Measurements from ENCODE around the gene ANKS1B.

ANKS1B gene

DNA sequence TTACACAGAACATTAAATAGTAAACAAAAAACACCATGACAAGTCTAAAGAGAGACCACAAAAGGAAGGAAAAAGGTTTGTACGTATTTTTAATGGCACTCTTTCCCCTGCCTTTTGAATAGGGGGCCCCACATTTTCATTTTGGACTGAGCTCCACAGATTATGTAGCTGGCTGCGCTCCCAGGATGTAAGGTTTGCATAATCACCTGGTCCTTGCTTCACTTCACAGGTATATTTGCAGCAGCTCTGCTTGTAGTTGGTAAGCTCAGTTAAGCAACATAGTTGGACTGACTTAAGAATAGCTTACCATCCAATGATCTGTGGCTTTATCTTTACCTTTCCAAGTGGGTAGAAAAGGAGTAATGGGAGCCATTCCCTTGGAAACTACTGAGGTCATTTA, 885.0 kb downstream of the ANKS1B start:
- H3K27me3 ChIP-seq (ENCODE audit: insufficient read depth, low read length, poor library complexity, severe bottlenecking) = no peaks in the 10 kb centered on the region
- no peak overlapping the region for H2AFZ ChIP-seq (ENCODE audit: low read length)
- H3K4me3 ChIP-seq (ENCODE audit: low read length, poor library complexity, severe bottlenecking) = no peak overlapping the region
- H3K9me2 ChIP-seq (replicated peaks; ENCODE audit: low read depth, low read length) = no peaks in the 10 kb centered on the region
- no peak overlapping the region for H3K4me2 ChIP-seq (ENCODE audit: low read depth, low read length, poor library complexity, severe bottlenecking)
- no peaks in the 10 kb centered on the region for H3F3A ChIP-seq (ENCODE audit: low read depth)
- H3K79me2 ChIP-seq (ENCODE audit: insufficient read depth, low read length) = no peaks in the 10 kb centered on the region
- H3K9me3 ChIP-seq (ENCODE audit: insufficient read depth, low read depth, low read length) = no peaks in the 10 kb centered on the region
- TF ChIP-seq, protein P1, sequence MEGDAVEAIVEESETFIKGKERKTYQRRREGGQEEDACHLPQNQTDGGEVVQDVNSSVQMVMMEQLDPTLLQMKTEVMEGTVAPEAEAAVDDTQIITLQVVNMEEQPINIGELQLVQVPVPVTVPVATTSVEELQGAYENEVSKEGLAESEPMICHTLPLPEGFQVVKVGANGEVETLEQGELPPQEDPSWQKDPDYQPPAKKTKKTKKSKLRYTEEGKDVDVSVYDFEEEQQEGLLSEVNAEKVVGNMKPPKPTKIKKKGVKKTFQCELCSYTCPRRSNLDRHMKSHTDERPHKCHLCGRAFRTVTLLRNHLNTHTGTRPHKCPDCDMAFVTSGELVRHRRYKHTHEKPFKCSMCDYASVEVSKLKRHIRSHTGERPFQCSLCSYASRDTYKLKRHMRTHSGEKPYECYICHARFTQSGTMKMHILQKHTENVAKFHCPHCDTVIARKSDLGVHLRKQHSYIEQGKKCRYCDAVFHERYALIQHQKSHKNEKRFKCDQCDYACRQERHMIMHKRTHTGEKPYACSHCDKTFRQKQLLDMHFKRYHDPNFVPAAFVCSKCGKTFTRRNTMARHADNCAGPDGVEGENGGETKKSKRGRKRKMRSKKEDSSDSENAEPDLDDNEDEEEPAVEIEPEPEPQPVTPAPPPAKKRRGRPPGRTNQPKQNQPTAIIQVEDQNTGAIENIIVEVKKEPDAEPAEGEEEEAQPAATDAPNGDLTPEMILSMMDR (conservative IDR thresholded peaks at IDR 0.05; ENCODE audit: low read length) = no peak
- TF ChIP-seq EZH2phosphoT487 (IDR thresholded peaks at IDR 0.05; ENCODE audit: borderline replicate concordance) = no peak
- no peaks in the 10 kb centered on the region for H3K4me1 ChIP-seq (ENCODE audit: insufficient read depth, low read length, poor library complexity, severe bottlenecking)
- no peaks in the 10 kb centered on the region for H3K36me3 ChIP-seq (ENCODE audit: insufficient read depth, low read length)
- no peaks in the 10 kb centered on the region for H4K20me1 ChIP-seq (ENCODE audit: insufficient read depth, low read length, poor library complexity, severe bottlenecking)
- H3K9ac ChIP-seq (ENCODE audit: low read depth, low read length, poor library complexity, severe bottlenecking) = no peak overlapping the region

DNA sequence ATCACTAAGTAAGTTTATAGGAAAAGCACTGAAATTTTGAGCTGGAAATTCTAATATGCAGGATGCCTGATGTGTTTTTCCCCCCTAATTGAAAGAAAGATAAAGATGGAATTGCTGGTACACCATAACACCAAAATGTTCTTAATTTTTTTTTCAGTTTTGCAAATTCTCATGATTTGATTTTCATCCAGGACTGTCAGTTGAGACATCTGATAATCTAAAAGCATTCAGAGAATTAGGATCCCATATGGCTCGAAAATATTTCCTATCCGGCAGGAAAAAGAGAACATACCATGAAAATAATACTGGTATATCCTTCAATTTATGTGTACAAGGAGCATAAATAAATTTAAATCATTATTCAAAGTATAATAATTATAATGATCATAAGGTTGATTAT, 887.6 kb downstream of the ANKS1B start:
- Histone ChIP-seq H3K9me3 (ENCODE audit: insufficient read depth, low read depth, low read length) (no peaks in the 10 kb centered on the region), H4K20me1 (ENCODE audit: insufficient read depth, low read length, poor library complexity, severe bottlenecking) (no peaks in the 10 kb centered on the region), H3K36me3 (ENCODE audit: insufficient read depth, low read length) (no peaks in the 10 kb centered on the region), H2AFZ (ENCODE audit: low read length) (no peak overlapping the region), H3K4me3 (ENCODE audit: low read length, poor library complexity, severe bottlenecking) (no peak overlapping the region), H3F3A (ENCODE audit: low read depth) (no peaks in the 10 kb centered on the region), H3K4me1 (ENCODE audit: insufficient read depth, low read length, poor library complexity, severe bottlenecking) (no peaks in the 10 kb centered on the region), H3K9me2 (replicated peaks; ENCODE audit: low read depth, low read length) (no peaks in the 10 kb centered on the region), H3K79me2 (ENCODE audit: insufficient read depth, low read length) (no peaks in the 10 kb centered on the region), H3K4me2 (ENCODE audit: low read depth, low read length, poor library complexity, severe bottlenecking) (no peak overlapping the region), H3K27me3 (ENCODE audit: insufficient read depth, low read length, poor library complexity, severe bottlenecking) (no peaks in the 10 kb centered on the region), H3K9ac (ENCODE audit: low read depth, low read length, poor library complexity, severe bottlenecking) (no peak overlapping the region)
- TF ChIP-seq, protein P1 (conservative IDR thresholded peaks at IDR 0.05; ENCODE audit: low read length) = no peak
- no peak for TF ChIP-seq EZH2phosphoT487 (IDR thresholded peaks at IDR 0.05; ENCODE audit: borderline replicate concordance)

DNA sequence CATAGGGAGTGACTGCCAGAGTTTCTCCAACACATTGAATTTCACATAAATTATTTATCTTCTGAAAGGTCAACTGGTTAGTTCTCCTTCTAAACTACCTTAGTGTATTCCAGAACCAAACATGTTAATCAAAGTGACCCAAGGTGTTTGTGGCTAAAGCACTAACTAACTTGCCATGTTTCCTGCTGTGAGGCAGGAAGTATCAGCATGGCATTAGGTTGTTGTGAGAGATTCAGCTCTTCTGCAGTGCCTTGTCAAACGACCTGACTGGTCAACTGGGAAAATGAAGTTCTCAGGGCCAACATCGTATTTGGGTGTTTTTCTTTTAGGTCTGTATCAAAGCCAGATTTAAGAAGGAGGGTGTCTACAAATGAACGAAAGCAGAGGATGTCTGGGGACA, 891.6 kb downstream of the ANKS1B start:
- Histone ChIP-seq H2AFZ (ENCODE audit: low read length) (no peak overlapping the region), H3K4me3 (ENCODE audit: low read length, poor library complexity, severe bottlenecking) (no peak overlapping the region), H3K27me3 (ENCODE audit: insufficient read depth, low read length, poor library complexity, severe bottlenecking) (no peaks in the 10 kb centered on the region), H3K79me2 (ENCODE audit: insufficient read depth, low read length) (no peaks in the 10 kb centered on the region), H3K36me3 (ENCODE audit: insufficient read depth, low read length) (no peaks in the 10 kb centered on the region), H3K9me3 (ENCODE audit: insufficient read depth, low read depth, low read length) (no peaks in the 10 kb centered on the region), H3K9ac (ENCODE audit: low read depth, low read length, poor library complexity, severe bottlenecking) (no peak overlapping the region), H3K4me2 (ENCODE audit: low read depth, low read length, poor library complexity, severe bottlenecking) (no peak overlapping the region), H3K9me2 (replicated peaks; ENCODE audit: low read depth, low read length) (no peaks in the 10 kb centered on the region), H3K4me1 (ENCODE audit: insufficient read depth, low read length, poor library complexity, severe bottlenecking) (no peaks in the 10 kb centered on the region), H4K20me1 (ENCODE audit: insufficient read depth, low read length, poor library complexity, severe bottlenecking) (no peaks in the 10 kb centered on the region), H3F3A (ENCODE audit: low read depth) (no peaks in the 10 kb centered on the region)
- no peak for TF ChIP-seq EZH2phosphoT487 (IDR thresholded peaks at IDR 0.05; ENCODE audit: borderline replicate concordance)
- TF ChIP-seq, protein P1 (conservative IDR thresholded peaks at IDR 0.05; ENCODE audit: low read length) = no peak
